ENCODE data around the gene IFRD2. TPM values are rescaled to one million over a fixed set of nuclear protein-coding genes. Genes with fewer than 3 reads are reported as not detected.

Gene IFRD2
- total and polyA plus RNA-seq, 2 of the 13 experiments (the other 11 are each of a cell fraction or from before 2014, with no cell fraction given), result 32.8 to 96.1 TPM

GRCh38 chr3:50303013-50303815, 11.0 kb upstream of the IFRD2 start, which contains the start of gene HYAL1 (continued):
- TF ChIP-seq ZBTB42 (CRISPR knock-in tag; IDR thresholded peaks at IDR 0.05), result peak; percentile 81; the same call in 1 of the 2 replicates
- no peak for TF ChIP-seq ZNF619 (CRISPR knock-in tag; IDR thresholded peaks at IDR 0.05)
- 0 out of 2 replicates have a peak, but pooled peaks have one; percentile 27 for TF ChIP-seq ZKSCAN1 (IDR thresholded peaks at IDR 0.05; ENCODE audit: low read length)
- TF ChIP-seq SNAPC5 (CRISPR knock-in tag; IDR thresholded peaks at IDR 0.05; ENCODE audit: borderline replicate concordance), result peak; percentile 88; the same call in 1 of the 2 replicates
- no peak for TF ChIP-seq JUNB (CRISPR knock-in tag; IDR thresholded peaks at IDR 0.05; ENCODE audit: borderline replicate concordance)
- TF ChIP-seq MTF1 (CRISPR knock-in tag; IDR thresholded peaks at IDR 0.05), result 0 out of 2 replicates have a peak, but pooled peaks have one; percentile 27
- TF ChIP-seq CEBPG (CRISPR knock-in tag; IDR thresholded peaks at IDR 0.05), result peak; percentile 20; the same call in 1 of the 2 replicates
- TF ChIP-seq ZKSCAN5 (CRISPR knock-in tag; IDR thresholded peaks at IDR 0.05), result no peak
- TF ChIP-seq ZNF549 (CRISPR knock-in tag; IDR thresholded peaks at IDR 0.05), result no peak
- peak in 1 of 2 experiments; percentile 98; a peak in 2 of 4 replicates for TF ChIP-seq POLR2A (IDR thresholded peaks at IDR 0.05; ENCODE audit: insufficient read depth in 1 of 2, low read depth in 2 of 2, low read length in 2 of 2)
- TF ChIP-seq SNAPC4 (CRISPR knock-in tag; IDR thresholded peaks at IDR 0.05), result peak; percentile 61; the same call in 1 of the 2 replicates
- TF ChIP-seq KLF13 (CRISPR knock-in tag; IDR thresholded peaks at IDR 0.05), result peak; percentile 83; the same call in 1 of the 2 replicates
- peak; percentile 21; the same call in 1 of the 2 replicates for TF ChIP-seq GATAD2A (CRISPR knock-in tag; IDR thresholded peaks at IDR 0.05)
- TF ChIP-seq ZNF652 (CRISPR knock-in tag; IDR thresholded peaks at IDR 0.05; ENCODE audit: borderline replicate concordance, low read depth), result no peak
- 0 out of 2 replicates have a peak, but pooled peaks have one; percentile 66 for TF ChIP-seq IRX3 (CRISPR knock-in tag; IDR thresholded peaks at IDR 0.05; ENCODE audit: borderline replicate concordance, low read depth)
- TF ChIP-seq ZNF34 (CRISPR knock-in tag; IDR thresholded peaks at IDR 0.05; ENCODE audit: borderline replicate concordance), result no peak; the same call in 1 of the 2 replicates
- TF ChIP-seq DR1 (CRISPR knock-in tag; IDR thresholded peaks at IDR 0.05), result peak; percentile 99
- TF ChIP-seq MAF1 (CRISPR knock-in tag; IDR thresholded peaks at IDR 0.05; ENCODE audit: borderline replicate concordance), result peak; percentile 70; the same call in 1 of the 2 replicates
- peak; percentile 99 for TF ChIP-seq POLR2AphosphoS5 (IDR thresholded peaks at IDR 0.05; ENCODE audit: low read depth, low read length)
- no peak for TF ChIP-seq SNAI1 (CRISPR knock-in tag; IDR thresholded peaks at IDR 0.05; ENCODE audit: borderline replicate concordance)
- TF ChIP-seq MED1 (CRISPR knock-in tag; IDR thresholded peaks at IDR 0.05), result peak; percentile 46
- TF ChIP-seq ZNF616 (CRISPR knock-in tag; IDR thresholded peaks at IDR 0.05; ENCODE audit: low read depth), result peak; percentile 37; the same call in 1 of the 2 replicates
- peak; percentile 76 for TF ChIP-seq SP5 (CRISPR knock-in tag; IDR thresholded peaks at IDR 0.05; ENCODE audit: borderline replicate concordance, low read depth)
- TF ChIP-seq ZXDC (CRISPR knock-in tag; IDR thresholded peaks at IDR 0.05), result no peak; the same call in none of the 2 replicates

All from HepG2 (cell line).